PC-3 (cell line): ENCODE data around the gene PPTC7. TPM values are rescaled to one million over a fixed set of nuclear protein-coding genes. Genes with fewer than 3 reads are reported as not detected.

Experiments
- ATAC-seq: fragments of 200-7000 bp; cut with Tn5 transposase; 2 replicates; pipeline ENCODE4 v1.9.1; 2020; ENCODE audit warnings: mild to moderate bottlenecking, moderate library complexity
- BruUV-seq: library from RNA; stranded (reverse); fragments of 400-500 nt; replicated peaks from 2 replicates; lab custom pipeline; 2021; lab: Mats Ljungman, UMichigan
- CTCF ChIA-PET: fragments of 300-600 bp; sonication (Branson Sonifier 250); formaldehyde crosslinking; loops from one replicate; lab custom pipeline; 2022; ENCODE audit warnings: antibody characterized with exemption; lab: Charles Lee
- POLR2A ChIA-PET: fragments of 300-600 bp; sonication (Branson Sonifier 250); formaldehyde crosslinking; loops from one replicate; lab custom pipeline; 2022; ENCODE audit warnings: antibody characterized with exemption; ENCODE audit not compliant: unreplicated experiment; lab: Charles Lee
- DNase-seq: peaks from one replicate; pipeline ENCODE4 v3.0.0-alpha.2; 2015
- H2AFZ ChIP-seq: fragments of 300-600 bp; sonication (generic); 2 replicates; pipeline ENCODE4 v1.6.0; 2016; ENCODE audit warnings: antibody characterized with exemption, low read length
- H3F3A ChIP-seq: fragments of 300-600 bp; sonication (generic); one replicate; pipeline ENCODE4 v1.6.0; 2017; ENCODE audit warnings: antibody characterized with exemption, low read length, control low read depth, mild to moderate bottlenecking; ENCODE audit not compliant: unreplicated experiment
- H3K27ac ChIP-seq: fragments of 300-600 bp; sonication (generic); 2 replicates; pipeline ENCODE4 v1.5.1; 2016; ENCODE audit warnings: mild to moderate bottlenecking, low read length
- H3K27me3 ChIP-seq: fragments of 300-600 bp; sonication (generic); 2 replicates; pipeline ENCODE4 v1.6.1; 2016; ENCODE audit warnings: low read length, mixed read lengths
- H3K36me3 ChIP-seq: fragments of 300-600 bp; sonication (generic); 2 replicates; pipeline ENCODE4 v1.6.1; 2016; ENCODE audit warnings: low read depth, mixed run types, low read length, mixed read lengths
- H3K4me1 ChIP-seq: fragments of 300-600 bp; sonication (generic); 2 replicates; pipeline ENCODE4 v1.5.1; 2016; ENCODE audit warnings: low read length; ENCODE audit not compliant: insufficient read depth
- H3K4me2 ChIP-seq: fragments of 300-600 bp; sonication (generic); 2 replicates; pipeline ENCODE4 v1.6.0; 2016; ENCODE audit warnings: low read length
- H3K4me3 ChIP-seq: fragments of 300-600 bp; sonication (generic); 2 replicates; pipeline ENCODE4 v1.5.1; 2016; ENCODE audit warnings: mild to moderate bottlenecking, low read length, mixed read lengths
- H3K79me2 ChIP-seq: fragments of 300-600 bp; sonication (generic); 2 replicates; pipeline ENCODE4 v1.6.1; 2017; ENCODE audit warnings: low read length, mixed read lengths
- H3K9ac ChIP-seq: fragments of 300-600 bp; sonication (generic); 2 replicates; pipeline ENCODE4 v1.6.0; 2016; ENCODE audit warnings: mild to moderate bottlenecking, low read length
- H3K9me2 ChIP-seq: fragments of 300-600 bp; sonication (generic); replicated peaks from 2 replicates; pipeline ENCODE4 v1.6.1; 2016; ENCODE audit warnings: mixed run types, low read length, mixed read lengths
- H3K9me3 ChIP-seq: fragments of 300-600 bp; sonication (generic); 2 replicates; pipeline ENCODE4 v1.6.1; 2016; ENCODE audit warnings: low read length, mixed read lengths
- H4K20me1 ChIP-seq: fragments of 300-600 bp; sonication (generic); 2 replicates; pipeline ENCODE4 v1.6.1; 2016; ENCODE audit warnings: low read length, mixed read lengths
- EZH2 ChIP-seq: fragments of 300-600 bp; sonication (generic); IDR thresholded peaks from one replicate; pipeline ENCODE4 v1.6.1; 2017; ENCODE audit warnings: antibody characterized with exemption, mild to moderate bottlenecking, low read length; ENCODE audit not compliant: unreplicated experiment
- EZH2phosphoT487 ChIP-seq: fragments of 300-600 bp; sonication (generic); IDR thresholded peaks from 2 replicates; pipeline ENCODE4 v1.6.1; 2018; ENCODE audit warnings: mild to moderate bottlenecking, antibody characterized with exemption, low read length, borderline replicate concordance
- intact Hi-C: fragments of 100-400 bp; cut with micrococcal nuclease; formaldehyde crosslinking; loops from 2 replicates; pipeline ENCODE4 v1.9.0; 2023
- total RNA-seq: library from RNA; depleted of rRNA; stranded (reverse); fragments of >200 nt; gene quantifications from 2 replicates; pipeline ENCODE4 v1.2.3, GENCODE V29; 2014
- TF ChIP-seq, protein P1 (sequence below): fragments of 300-600 bp; sonication (generic); conservative IDR thresholded peaks from 2 replicates; pipeline ENCODE4 v1.5.1; 2017; ENCODE audit warnings: antibody characterized with exemption, low read depth, mild to moderate bottlenecking, low read length

The PPTC7 gene
- total RNA-seq, 1 experiment from 2014 or later = 9.0 TPM

DNA sequence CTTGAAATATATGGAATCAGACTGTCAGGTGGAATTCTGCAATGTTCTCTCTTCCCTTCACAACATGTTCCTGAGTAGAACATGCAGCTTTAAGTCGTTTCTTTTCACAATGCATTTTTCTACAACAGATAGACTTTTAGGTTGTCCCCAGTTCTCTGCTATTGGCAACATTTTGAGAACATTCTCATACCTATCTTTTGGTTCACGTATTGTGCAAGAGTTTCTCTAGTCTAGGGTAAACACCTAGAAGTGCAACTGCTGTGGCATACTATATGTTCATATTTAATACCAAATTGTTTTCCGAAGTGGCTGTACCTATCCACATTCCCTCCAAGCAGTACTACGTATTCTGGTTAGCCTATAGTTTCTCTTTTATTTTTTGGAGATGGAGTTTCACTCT is 32.1 kb downstream of the PPTC7 start:
- no peak overlapping the region for H3K9ac ChIP-seq
- intact Hi-C loops = loop anchor here (5.0 kb wide), 1 partner anchor 336 kb away; no protein-coding TSS in a partner anchor
- H3K36me3 ChIP-seq = peaks cover 19% of the 10 kb centered on the region; the same call in 1 of the 2 replicates
- peaks cover 24% of the 10 kb centered on the region for H3K4me1 ChIP-seq
- no peak for ATAC-seq
- no peaks in the 10 kb centered on the region for H3K27me3 ChIP-seq
- H3K27ac ChIP-seq = no peak overlapping the region
- H3K4me3 ChIP-seq = no peak overlapping the region
- H3K79me2 ChIP-seq = peaks cover 86% of the 10 kb centered on the region
- peaks cover 23% of the 10 kb centered on the region for H4K20me1 ChIP-seq
- TF ChIP-seq EZH2phosphoT487 = no peak
- TF ChIP-seq, protein P1, sequence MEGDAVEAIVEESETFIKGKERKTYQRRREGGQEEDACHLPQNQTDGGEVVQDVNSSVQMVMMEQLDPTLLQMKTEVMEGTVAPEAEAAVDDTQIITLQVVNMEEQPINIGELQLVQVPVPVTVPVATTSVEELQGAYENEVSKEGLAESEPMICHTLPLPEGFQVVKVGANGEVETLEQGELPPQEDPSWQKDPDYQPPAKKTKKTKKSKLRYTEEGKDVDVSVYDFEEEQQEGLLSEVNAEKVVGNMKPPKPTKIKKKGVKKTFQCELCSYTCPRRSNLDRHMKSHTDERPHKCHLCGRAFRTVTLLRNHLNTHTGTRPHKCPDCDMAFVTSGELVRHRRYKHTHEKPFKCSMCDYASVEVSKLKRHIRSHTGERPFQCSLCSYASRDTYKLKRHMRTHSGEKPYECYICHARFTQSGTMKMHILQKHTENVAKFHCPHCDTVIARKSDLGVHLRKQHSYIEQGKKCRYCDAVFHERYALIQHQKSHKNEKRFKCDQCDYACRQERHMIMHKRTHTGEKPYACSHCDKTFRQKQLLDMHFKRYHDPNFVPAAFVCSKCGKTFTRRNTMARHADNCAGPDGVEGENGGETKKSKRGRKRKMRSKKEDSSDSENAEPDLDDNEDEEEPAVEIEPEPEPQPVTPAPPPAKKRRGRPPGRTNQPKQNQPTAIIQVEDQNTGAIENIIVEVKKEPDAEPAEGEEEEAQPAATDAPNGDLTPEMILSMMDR = no peak
- TF ChIP-seq EZH2 = no peak
- ChIA-PET CTCF (interaction anchor here (1.4 kb wide), 1 partner anchor 49 kb away, joined by 14 read pairs; no protein-coding TSS in a partner anchor), POLR2A (no interaction called here)
- peaks cover 10% of the 10 kb centered on the region for H3F3A ChIP-seq
- no TSS peak for BruUV-seq
- H3K9me2 ChIP-seq = no peaks in the 10 kb centered on the region
- DNase-seq = no peak
- no peak overlapping the region for H3K4me2 ChIP-seq
- H3K9me3 ChIP-seq = no peaks in the 10 kb centered on the region
- H2AFZ ChIP-seq = no peak overlapping the region

GRCh38 chr12:110549716-110550115 is 33.4 kb downstream of the PPTC7 start:
- TF ChIP-seq, protein P1 = no peak
- no peak for TF ChIP-seq EZH2phosphoT487
- no peak for TF ChIP-seq EZH2
- Histone ChIP-seq H2AFZ (no peak overlapping the region), H3K27me3 (no peaks in the 10 kb centered on the region), H3K9me3 (no peaks in the 10 kb centered on the region), H3K4me1 (peaks cover 26% of the 10 kb centered on the region), H3K4me2 (no peak overlapping the region), H3K4me3 (no peak overlapping the region), H3K9me2 (no peaks in the 10 kb centered on the region), H3K27ac (no peak overlapping the region), H3K79me2 (peaks cover 73% of the 10 kb centered on the region), H4K20me1 (peaks cover 16% of the 10 kb centered on the region), H3F3A (peaks cover 20% of the 10 kb centered on the region), H3K36me3 (peaks cover 21% of the 10 kb centered on the region; the same call in 1 of the 2 replicates), H3K9ac (no peak overlapping the region)
- intact Hi-C loops = loop anchor here (5.0 kb wide), 1 partner anchor 338 kb away; no protein-coding TSS in a partner anchor
- DNase-seq (no peak), ATAC-seq (no peak)
- ChIA-PET POLR2A (interaction anchor here (0.6 kb wide), 1 partner anchor 371 kb away, joined by 3 read pairs; no protein-coding TSS in a partner anchor), CTCF (no interaction called here)
- no TSS peak for BruUV-seq

DNA sequence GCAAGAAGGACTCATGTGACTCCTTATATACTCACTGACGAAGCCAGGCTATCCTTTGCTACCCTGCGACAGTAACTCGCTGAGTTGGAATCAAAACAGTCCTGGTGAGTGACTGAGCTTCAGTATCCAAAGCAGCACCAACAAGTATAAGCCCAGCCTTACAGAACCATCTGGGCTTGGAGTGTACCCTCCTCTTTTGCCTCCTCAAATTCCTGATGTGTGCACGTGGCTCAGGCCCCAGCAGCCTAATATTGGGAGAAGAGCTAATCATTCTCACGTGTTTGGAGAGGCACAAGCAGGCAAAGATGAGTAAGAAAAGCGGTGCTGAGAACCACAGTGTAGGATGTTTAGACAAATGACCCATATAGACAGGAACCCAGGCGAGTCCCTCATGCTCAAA is 34.4 kb downstream of the PPTC7 start:
- Histone ChIP-seq H3K36me3 (peaks cover 30% of the 10 kb centered on the region; the same call in 1 of the 2 replicates), H3K9ac (no peak overlapping the region), H4K20me1 (peaks cover 14% of the 10 kb centered on the region), H3K79me2 (peaks cover 70% of the 10 kb centered on the region), H3K4me1 (peaks cover 27% of the 10 kb centered on the region), H3K4me3 (no peak overlapping the region), H3K9me2 (no peaks in the 10 kb centered on the region), H3K27me3 (no peaks in the 10 kb centered on the region), H3K4me2 (no peak overlapping the region), H3K9me3 (no peaks in the 10 kb centered on the region), H3K27ac (no peak overlapping the region), H2AFZ (no peak overlapping the region), H3F3A (peaks cover 21% of the 10 kb centered on the region)
- DNase-seq (no peak), ATAC-seq (no peak)
- TF ChIP-seq EZH2phosphoT487 (no peak), EZH2 (no peak)
- TF ChIP-seq, protein P1 = no peak
- ChIA-PET CTCF (interaction anchor here (0.6 kb wide), 1 partner anchor 15 kb away, joined by 3 read pairs; no protein-coding TSS in a partner anchor), POLR2A (no interaction called here)
- BruUV-seq = no TSS peak
- intact Hi-C loops = no loop called here
